Ovary (tissue), 9 donors: ENCODE measurements around the gene CIROP. TPM values are rescaled to one million over a fixed set of nuclear protein-coding genes. Genes with fewer than 3 reads are reported as not detected.

Experiments
- DNase-seq, 5 donors: peaks; one replicate each; pipeline ENCODE4 v3.0.0-alpha.2; 2019 to 2020
- H3K27ac ChIP-seq, 2 donors: fragments of 200-600 bp; one replicate each; pipeline versions ENCODE4 v1.5.1 to v1.8.0; 2019 to 2022
- H3K27me3 ChIP-seq: fragments of 200-600 bp; one replicate; pipeline ENCODE4 v1.8.0; 2022
- H3K36me3 ChIP-seq: fragments of 200-600 bp; sonication (generic); one replicate; pipeline ENCODE4 v1.5.1; 2019
- H3K4me1 ChIP-seq: one replicate; pipeline ENCODE4 v1.8.1; 2013; ENCODE audit warnings: mild to moderate bottlenecking, moderate library complexity; ENCODE audit not compliant: insufficient read depth
- H3K4me3 ChIP-seq: fragments of 200-600 bp; sonication (generic); one replicate; pipeline ENCODE4 v1.5.1; 2017
- H3K9me3 ChIP-seq, 2 donors: fragments of 200-600 bp in 1 of 2; sonication (generic) in 1 of 2; one replicate each; pipeline versions ENCODE4 v1.5.1 to v1.8.1; 2013 to 2019; ENCODE audit warnings: mild to moderate bottlenecking in 1 of 2, moderate library complexity in 1 of 2
- EP300 ChIP-seq: sonication (generic); formaldehyde crosslinking; IDR thresholded peaks from one replicate; pipeline ENCODE4 v1.6.1; 2017; ENCODE audit warnings: antibody characterized with exemption
- POLR2A ChIP-seq: fragments of 450-650 bp; IDR thresholded peaks from one replicate; pipeline ENCODE4 v1.6.1; 2017; ENCODE audit warnings: antibody characterized with exemption, mild to moderate bottlenecking, moderate library complexity
- WGBS, 3 donors: extraction: QIAGEN DNeasy Blood & Tissue Kit in 1 of 3; methylation state at CpG; one replicate each; pipeline versions ENCODE4 v1.1.5 to v1.1.7; 2013 to 2017; 5-methylcytosine and 5-hydroxymethylcytosine counted together
- intact Hi-C, 4 donors: fragments of 100-400 bp; cut with DNase I; formaldehyde crosslinking; loops; one replicate each; pipeline versions ENCODE4 v1.11.0 to v1.15.1; 2022 to 2023
- polyA plus RNA-seq, 2 donors: library from polyadenylated mRNA; stranded (reverse); fragments of 200-250 nt in 1 of 2; fragments of 350-450 nt in 1 of 2; fragmentation: Illumina TruSeq in 1 of 2; extraction: RNeasy Lipid Tissue Mini Kit (QIAGEN cat#74804) in 1 of 2; gene quantifications; one replicate each; pipeline ENCODE4 v1.2.3, GENCODE V29; 2013 to 2014
- total RNA-seq, 7 donors: library from RNA; depleted of rRNA in 2 of 7; stranded (reverse); fragments of >200 nt in 2 of 7; fragmentation: NEBNext Ultra II Directional in 3 of 7; extraction: Animal tissue kit (Norgen Biotek cat#: 25700) in 3 of 7; gene quantifications; one replicate each; pipeline versions ENCODE4 v1.1.0 to v1.2.4, GENCODE V29; 2016 to 2023
- TF ChIP-seq, protein P1 (sequence below), 3 donors: fragments of 450-650 bp in 2 of 3; fragments of 200-600 bp in 1 of 3; IDR thresholded peaks; one replicate each; pipeline versions ENCODE4 v1.5.1 to v1.8.0; 2016 to 2022; ENCODE audit warnings: antibody characterized with exemption in 3 of 3, mild to moderate bottlenecking in 1 of 3
- donor health status: DM: no; HTN: no; CAD: no; lungs with moderate emphysema.
- donor health status: DM: no; HTN: no; CAD: no.
- donor health status: Bipolar disorder and iron deficiency.
- donor health status: DM: yes; HTN: yes; CAD: no.
- donor health status: DM: no; HTN: no; CAD: no.
- donor health status: DM: yes; HTN: yes; CAD: no.

CIROP gene
- total and polyA plus RNA-seq, 9 donors: not detected

DNA sequence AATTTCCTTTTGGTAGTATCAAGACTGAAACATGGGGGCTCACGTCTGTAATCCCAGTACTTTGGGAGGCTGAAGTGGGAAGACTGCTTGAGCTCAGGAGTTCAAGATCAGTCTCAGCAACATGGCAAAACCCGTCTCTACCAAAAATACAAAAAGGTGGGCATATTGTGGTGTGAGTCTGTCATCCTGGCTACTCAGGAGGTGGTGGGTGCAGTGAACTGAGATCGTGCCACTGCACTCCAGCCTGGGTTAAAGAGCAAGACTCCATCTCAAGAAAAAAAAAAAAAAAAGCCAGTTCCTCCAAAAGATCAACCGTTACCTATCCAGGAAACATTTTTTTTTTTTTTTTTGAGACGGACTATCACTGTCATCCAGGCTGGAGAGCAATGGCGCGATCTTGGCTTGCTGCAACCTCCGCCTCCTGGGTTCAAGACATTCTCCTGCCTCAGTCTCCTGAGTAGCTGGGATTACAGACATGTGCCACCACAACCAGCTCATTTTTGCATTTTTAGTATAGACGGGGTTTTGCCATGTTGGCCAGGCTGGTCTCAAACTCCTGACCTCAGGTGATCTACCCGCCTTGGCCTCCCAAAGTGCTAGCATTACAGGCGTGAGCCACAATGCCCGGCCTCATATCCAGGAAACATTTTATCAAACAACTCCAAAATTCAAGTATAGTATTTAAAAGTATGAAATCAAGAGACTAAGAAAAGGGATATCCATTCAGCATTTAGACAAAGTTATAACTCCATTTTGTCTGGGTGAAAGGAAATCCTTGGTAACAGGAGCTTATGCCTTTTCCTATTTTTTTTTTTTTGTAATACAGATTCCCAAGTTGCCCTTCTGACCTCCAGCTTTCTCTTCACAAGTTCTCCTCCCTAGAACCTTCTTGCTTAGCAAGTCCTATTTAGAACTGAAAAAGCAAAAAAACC lies 13.2 kb downstream of the CIROP start:
- H3K4me3 ChIP-seq: no peak overlapping the region
- H3K27me3 ChIP-seq: no peaks in the 10 kb centered on the region
- H3K36me3 ChIP-seq: no peaks in the 10 kb centered on the region
- DNase-seq: no peak
- TF ChIP-seq POLR2A: no peak
- TF ChIP-seq, protein P1, sequence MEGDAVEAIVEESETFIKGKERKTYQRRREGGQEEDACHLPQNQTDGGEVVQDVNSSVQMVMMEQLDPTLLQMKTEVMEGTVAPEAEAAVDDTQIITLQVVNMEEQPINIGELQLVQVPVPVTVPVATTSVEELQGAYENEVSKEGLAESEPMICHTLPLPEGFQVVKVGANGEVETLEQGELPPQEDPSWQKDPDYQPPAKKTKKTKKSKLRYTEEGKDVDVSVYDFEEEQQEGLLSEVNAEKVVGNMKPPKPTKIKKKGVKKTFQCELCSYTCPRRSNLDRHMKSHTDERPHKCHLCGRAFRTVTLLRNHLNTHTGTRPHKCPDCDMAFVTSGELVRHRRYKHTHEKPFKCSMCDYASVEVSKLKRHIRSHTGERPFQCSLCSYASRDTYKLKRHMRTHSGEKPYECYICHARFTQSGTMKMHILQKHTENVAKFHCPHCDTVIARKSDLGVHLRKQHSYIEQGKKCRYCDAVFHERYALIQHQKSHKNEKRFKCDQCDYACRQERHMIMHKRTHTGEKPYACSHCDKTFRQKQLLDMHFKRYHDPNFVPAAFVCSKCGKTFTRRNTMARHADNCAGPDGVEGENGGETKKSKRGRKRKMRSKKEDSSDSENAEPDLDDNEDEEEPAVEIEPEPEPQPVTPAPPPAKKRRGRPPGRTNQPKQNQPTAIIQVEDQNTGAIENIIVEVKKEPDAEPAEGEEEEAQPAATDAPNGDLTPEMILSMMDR (IDR thresholded peaks at IDR 0.05): no peak
- no peak for TF ChIP-seq EP300
- H3K4me1 ChIP-seq: peaks cover 4% of the 10 kb centered on the region
- H3K9me3 ChIP-seq: no peaks in the 10 kb centered on the region
- intact Hi-C loops: no loop called here
- 80 to 86% (median 82%) methylated on average over 12 of the region's 12 CpGs for WGBS, 3 donors
- no peak overlapping the region for H3K27ac ChIP-seq

DNA sequence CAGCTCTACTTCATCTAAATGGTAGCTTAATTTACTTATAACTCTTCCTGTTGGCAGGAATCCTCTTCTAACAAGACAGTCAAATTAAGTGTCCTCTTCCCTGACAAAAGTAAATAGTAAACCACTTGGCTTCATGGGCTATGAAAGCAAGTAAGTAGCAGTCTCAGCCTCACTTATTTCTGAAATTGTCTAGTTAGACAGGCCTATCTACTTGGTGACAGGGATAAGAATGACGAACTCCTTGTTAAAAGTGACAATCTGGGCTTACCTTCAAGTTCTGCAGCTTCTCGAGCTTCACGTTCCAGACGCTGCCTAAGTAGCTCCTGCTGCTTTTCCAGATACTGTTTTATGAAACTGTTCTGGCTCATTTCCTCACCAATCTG lies 14.5 kb downstream of the CIROP start:
- Histone ChIP-seq H3K27me3 (no peaks in the 10 kb centered on the region), H3K36me3 (no peaks in the 10 kb centered on the region), H3K9me3 (no peaks in the 10 kb centered on the region), H3K4me3 (no peak overlapping the region), H3K27ac (no peak overlapping the region), H3K4me1 (peaks cover 3% of the 10 kb centered on the region)
- intact Hi-C loops: no loop called here
- TF ChIP-seq POLR2A: no peak
- TF ChIP-seq, protein P1 (IDR thresholded peaks at IDR 0.05): no peak
- DNase-seq: no peak
- 41 to 53% (median 51%) methylated on average over 4 of the region's 4 CpGs for WGBS, 3 donors

DNA sequence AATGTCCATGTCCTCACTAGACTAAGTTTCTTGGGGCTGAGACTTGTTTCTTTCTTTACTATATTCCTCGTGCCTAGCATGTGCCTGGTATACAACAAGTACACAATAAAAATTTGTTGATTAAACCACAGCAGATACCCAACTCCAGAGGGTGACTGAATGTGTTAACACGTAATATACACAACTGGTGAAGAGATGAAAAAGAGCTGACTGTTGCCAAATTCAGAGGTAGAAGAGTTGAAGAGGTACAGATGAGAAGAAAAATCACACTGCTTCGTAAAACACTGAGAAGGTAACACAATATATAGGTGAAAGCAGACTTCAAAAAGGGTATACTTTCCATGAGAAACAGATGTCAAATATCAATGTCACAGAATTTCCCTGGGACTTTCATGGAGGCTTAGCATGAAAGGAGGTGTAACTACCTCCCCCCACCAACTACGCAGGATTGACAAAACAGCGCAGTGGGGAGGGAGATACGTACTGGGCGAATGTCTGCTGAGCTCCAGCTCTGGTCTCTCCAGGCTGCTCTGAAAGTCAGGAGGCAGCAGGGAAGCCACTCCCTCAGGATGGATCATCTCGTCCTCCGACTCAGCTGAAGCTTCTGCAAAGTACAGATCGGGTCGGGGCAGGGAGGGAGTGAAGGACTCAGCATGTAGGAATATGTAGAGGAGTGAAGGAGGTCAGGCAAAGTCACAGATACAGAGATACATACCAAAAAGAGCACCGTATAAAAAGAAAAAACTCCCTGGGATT lies 15.1 kb downstream of the CIROP start:
- no peak for DNase-seq
- intact Hi-C loops: no loop called here
- no peak overlapping the region for H3K27ac ChIP-seq
- 70 to 74% (median 72%) methylated on average over 12 of the region's 12 CpGs for WGBS, 3 donors
- TF ChIP-seq, protein P1 (IDR thresholded peaks at IDR 0.05): no peak
- TF ChIP-seq POLR2A (no peak), EP300 (no peak)
- H3K36me3 ChIP-seq: no peaks in the 10 kb centered on the region
- H3K27me3 ChIP-seq: no peaks in the 10 kb centered on the region
- H3K4me3 ChIP-seq: no peak overlapping the region
- H3K4me1 ChIP-seq: peaks cover 3% of the 10 kb centered on the region
- no peaks in the 10 kb centered on the region for H3K9me3 ChIP-seq

DNA sequence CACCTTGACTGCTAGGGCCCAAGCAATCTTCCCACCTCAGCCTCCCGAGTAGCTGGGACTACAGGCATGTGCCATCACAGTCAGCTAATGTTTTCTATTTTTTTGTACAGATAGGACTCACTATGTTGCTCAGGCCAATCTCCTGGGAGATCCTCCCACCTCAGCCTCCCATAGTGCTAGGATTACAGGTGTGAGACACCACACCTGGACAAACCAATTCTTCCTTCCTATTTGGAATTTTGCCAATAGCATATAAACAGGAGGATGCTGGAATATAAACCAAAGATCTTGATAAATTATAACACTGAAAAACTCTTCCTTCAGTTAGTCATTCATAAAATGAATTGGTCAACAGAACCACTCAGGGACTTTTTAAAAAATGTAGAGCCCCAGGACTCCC lies 18.2 kb downstream of the CIROP start:
- intact Hi-C loops: no loop called here
- H3K36me3 ChIP-seq: no peaks in the 10 kb centered on the region
- WGBS, 3 donors: 80 to 96% (median 95%) methylated on average over 1 of the region's 1 CpG

More for the DNA sequence above, 18.2 kb downstream of the CIROP start:
- no peaks in the 10 kb centered on the region for H3K9me3 ChIP-seq
- no peak for DNase-seq
- H3K27me3 ChIP-seq: no peaks in the 10 kb centered on the region
- H3K4me3 ChIP-seq: no peak overlapping the region
- H3K27ac ChIP-seq: no peak overlapping the region
- TF ChIP-seq POLR2A (no peak), EP300 (no peak)
- TF ChIP-seq, protein P1 (IDR thresholded peaks at IDR 0.05): no peak
- H3K4me1 ChIP-seq: no peaks in the 10 kb centered on the region
